ES-I3 (cell line): ENCODE results near the gene CCDC121.

Experiments
- H3K36me3 ChIP-seq: 2 replicates; pipeline ENCODE4 v1.6.1; 2013; ENCODE audit warnings: mild to moderate bottlenecking, low read length, control low read depth, moderate library complexity; ENCODE audit not compliant: insufficient read depth
- H3K4me1 ChIP-seq: 2 replicates; pipeline ENCODE4 v1.6.1; 2013; ENCODE audit warnings: mild to moderate bottlenecking, control low read depth, low read length; ENCODE audit not compliant: insufficient read depth
- H3K9ac ChIP-seq: 2 replicates; pipeline ENCODE4 v1.6.1; 2013; ENCODE audit warnings: low read depth, mild to moderate bottlenecking, low read length, moderate library complexity
- H3K9me3 ChIP-seq: 2 replicates; pipeline ENCODE4 v1.6.1; 2013; ENCODE audit warnings: mild to moderate bottlenecking, low read length, moderate library complexity; ENCODE audit not compliant: control insufficient read depth, insufficient read depth

Gene CCDC121

DNA sequence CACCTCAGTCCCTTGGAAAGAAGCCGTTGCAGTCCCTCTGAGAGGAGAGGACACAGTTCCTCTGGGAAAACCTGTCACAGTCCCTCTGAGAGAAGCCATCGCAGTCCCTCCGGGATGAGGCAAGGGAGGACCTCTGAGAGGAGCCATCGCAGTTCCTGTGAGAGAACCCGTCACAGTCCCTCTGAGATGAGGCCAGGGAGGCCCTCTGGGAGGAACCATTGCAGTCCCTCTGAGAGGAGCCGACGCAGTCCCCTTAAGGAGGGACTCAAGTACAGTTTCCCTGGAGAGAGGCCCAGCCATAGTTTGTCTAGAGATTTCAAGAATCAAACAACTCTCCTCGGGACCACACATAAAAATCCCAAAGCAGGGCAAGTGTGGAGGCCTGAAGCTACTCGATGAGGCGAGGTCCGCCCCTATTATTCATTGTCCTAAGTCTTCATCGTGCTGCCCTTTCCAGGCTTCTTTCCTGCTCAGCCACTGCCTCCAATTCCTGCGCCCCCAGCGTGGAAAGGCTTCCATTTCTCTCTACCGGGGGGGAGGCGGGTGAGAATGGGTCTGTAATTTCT lies 46.6 kb downstream of the CCDC121 start:
- peak overlapping the region; percentile 97; the same call in 1 of the 2 replicates for H3K9ac ChIP-seq
- H3K9me3 ChIP-seq: no peaks in the 10 kb centered on the region
- H3K4me1 ChIP-seq: peaks cover 7% of the 10 kb centered on the region; the same call in 1 of the 2 replicates
- no peaks in the 10 kb centered on the region for H3K36me3 ChIP-seq

DNA sequence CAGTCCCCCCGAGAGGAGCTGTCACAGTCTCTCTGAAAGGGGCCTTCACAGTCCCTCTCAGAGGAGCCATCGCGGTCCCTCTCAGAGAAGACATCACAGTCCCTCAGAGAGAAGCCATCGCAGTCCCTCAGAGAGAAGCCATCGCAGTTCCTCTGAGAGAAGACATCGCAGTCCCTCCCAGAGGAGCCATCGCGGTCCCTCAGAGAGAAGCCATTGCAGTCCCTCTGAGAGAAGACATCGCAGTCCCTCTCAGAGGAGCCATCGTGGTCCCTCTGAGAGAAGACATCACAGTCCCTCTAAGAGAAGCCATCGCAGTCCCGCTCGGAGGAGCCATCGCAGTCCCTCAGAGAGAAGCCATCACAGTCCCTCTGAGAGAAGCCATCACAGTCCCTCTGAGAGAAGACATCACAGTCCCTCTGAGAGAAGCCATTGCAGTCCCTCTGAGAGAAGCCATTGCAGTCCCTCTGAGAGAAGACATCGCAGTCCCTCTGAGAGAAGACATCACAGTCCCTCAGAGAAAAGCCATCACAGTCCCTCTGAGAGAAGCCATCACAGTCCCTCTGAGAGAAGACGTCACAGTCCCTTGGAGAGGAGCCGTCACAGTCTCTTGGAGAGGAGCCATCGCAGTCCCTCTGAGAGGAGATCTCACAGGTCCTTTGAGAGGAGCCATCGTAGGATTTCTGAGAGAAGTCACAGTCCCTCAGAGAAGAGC lies 47.2 kb downstream of the CCDC121 start:
- Histone ChIP-seq H3K9ac (no peak overlapping the region), H3K36me3 (no peaks in the 10 kb centered on the region), H3K9me3 (no peaks in the 10 kb centered on the region), H3K4me1 (peaks cover 7% of the 10 kb centered on the region; the same call in 1 of the 2 replicates)
